SKM-1 treated with dmso at 0.1 percent for 144 hours (cell line): ENCODE data around the gene PARD3.
A peak's percentile ranks its signal among the peaks of the same experiment; 100 is the strongest.

Experiments
- DNase-seq: peaks from one replicate; lab custom pipeline; 2025; ENCODE audit not compliant: unreplicated experiment; lab: John Stamatoyannopoulos, UW

PARD3 gene

GRCh38 chr10:34178756-34179155, 636.3 kb downstream of the PARD3 start:
- no peak for DNase-seq

DNA sequence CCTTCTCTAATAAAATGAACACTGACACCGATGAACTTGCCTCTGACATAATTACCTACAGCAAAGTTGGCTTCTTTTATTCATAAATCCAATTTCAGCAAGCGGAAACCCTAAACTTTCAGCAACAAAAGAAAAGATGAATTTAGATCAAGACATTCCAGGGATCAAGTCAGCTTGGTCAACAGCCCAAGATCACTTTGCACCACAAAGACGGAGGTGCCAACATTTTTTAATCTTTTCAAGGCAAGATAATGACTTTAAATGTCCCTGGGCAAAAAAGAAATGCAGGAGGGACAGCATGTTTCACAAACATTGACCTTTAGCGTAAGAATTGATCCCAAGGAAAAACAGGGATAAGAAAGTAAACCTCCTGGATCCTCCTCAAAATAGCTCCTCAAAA, 636.9 kb downstream of the PARD3 start:
- DNase-seq, result no peak

DNA sequence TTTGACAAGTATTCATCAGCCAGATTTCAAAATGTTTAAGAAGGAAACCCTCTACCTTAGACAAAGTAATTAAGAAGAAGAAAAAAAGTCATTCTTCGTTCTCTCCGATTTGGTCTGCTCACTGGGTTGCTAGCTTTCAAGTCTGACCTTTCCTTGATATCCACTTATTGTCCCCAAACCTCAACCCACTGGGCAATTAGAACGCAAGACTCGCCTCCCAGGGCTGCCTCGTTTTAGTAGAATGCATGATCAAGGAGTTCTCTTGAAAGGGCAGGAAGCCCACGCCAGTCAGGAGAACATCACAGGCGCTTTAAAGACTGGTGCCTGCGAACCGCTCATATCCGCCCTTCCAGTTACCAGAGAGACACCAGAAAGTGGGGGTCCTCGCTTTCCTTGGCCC, 637.7 kb downstream of the PARD3 start:
- no peak for DNase-seq

- DNase-seq, result no peak
Observed at GRCh38 chr10:34176351-34176750, 638.7 kb downstream of the PARD3 start.

- DNase-seq, result no peak
Observed at GRCh38 chr10:34175121-34175520, 640.0 kb downstream of the PARD3 start.

DNA sequence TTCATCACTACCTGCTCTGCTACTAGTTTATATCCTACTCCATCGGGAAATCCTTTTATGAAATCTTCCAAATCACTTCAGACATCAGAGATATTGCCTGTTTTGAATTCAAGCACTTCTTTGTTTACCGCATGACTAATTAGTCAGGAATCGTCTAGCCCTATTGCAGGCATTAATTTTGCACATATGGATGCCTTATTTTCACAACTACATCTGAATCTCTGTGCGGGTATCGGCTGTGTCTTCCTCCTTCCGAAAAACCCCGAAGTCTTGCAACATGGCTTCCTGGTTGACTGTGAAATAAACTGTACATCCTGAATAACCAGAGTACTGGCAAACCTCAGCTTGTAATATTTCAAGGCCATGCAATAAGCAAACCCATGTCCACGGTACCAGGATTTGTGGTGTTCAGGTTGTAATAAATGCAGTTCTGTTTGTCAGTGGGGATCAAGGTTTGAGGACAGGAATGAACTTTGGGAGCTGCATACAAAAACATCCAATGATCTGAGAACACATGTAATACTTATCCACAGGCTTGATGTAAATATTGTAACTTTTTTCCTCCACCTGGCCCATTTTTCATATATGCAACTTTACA, 642.1 kb downstream of the PARD3 start:
- peak; percentile 54 for DNase-seq

DNA sequence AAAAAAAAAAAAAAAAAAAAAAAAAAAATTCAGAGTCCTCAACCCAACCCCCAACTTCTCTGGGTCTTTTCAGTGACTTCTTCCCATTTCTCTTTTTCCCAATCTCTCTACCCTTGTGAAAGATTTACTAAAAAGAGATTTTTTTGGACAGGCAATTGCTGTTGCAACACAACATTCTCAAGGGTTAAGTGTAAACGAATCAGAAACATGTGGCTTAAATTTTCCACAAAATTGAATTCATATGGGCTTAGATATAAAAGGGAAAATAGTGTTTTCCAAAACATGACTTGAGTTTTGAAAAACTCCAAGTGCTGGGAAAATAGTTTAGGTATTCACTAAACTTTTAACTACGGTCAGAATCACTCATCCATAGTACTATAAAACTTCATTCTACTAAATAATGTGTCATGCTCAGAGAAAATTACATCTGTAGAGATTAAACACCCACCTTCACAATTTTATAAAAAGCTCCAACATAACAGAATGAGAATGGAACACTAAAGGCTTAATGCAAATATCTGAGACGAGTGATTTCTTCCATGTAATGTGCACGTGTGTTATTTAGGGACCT, 643.1 kb downstream of the PARD3 start:
- no peak for DNase-seq

DNA sequence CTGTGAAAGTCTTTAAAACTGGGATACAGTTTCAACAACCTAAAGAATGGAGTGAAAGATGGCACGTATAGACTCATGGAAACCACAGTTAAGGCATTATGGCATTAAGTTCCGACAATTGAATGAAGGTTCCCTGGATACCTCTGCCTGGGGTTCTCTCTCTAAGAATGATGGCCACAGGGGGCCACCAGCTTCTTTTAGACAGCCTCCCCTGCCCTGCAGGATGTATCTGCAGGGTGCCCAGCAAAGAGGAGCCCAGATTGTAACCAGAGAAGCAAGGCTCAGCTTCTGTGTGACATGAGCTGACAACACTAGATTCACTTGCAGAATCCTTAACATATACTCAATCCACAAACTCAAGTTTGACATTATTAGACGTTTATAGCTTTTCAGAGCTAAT, 645.4 kb downstream of the PARD3 start:
- no peak for DNase-seq

DNA sequence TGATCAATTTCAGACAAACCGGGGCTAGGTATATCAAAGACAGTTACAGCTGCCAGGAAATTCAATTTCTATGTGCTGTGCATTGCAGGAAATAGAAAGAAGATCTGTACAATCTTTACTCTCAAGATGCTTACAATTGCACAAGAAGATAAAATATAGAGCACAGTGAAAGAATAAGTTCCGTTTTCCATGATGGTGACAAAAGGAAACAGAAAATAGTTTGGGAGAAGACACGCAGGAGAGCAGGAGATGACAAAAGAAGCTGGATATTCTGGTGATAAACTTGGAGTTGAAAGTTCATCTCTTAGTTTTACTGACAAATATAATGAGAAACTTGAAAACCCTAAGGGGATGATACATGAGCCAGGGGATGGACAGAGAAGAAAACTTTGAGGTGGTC, 646.0 kb downstream of the PARD3 start:
- no peak for DNase-seq

- no peak for DNase-seq
Observed at GRCh38 chr10:34168439-34168838, 646.7 kb downstream of the PARD3 start.

DNA sequence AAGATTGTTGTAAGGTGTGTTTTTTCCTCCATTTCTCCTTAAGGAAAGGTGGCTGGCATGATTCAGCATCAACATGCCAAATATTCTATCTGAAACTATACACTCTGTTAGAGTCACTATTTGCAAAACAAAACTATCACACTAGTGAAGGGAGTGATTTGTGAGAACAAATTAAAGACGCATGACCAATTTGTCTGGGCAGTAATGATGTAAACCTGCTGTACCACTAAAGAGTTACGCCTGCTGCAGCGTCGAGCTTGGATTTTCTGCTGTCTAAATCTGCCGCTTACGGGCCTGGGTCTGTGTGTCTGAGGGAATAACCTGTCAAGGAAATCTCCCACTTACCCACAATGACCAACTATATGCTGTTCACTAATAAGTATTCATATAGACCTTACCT, 648.3 kb downstream of the PARD3 start:
- DNase-seq, result no peak

GRCh38 chr10:34166354-34166753, 648.7 kb downstream of the PARD3 start:
- no peak for DNase-seq

- no peak for DNase-seq
Observed at GRCh38 chr10:34164029-34164428, 651.1 kb downstream of the PARD3 start.

GRCh38 chr10:34163075-34163905, 651.8 kb downstream of the PARD3 start:
- DNase-seq, result no peak

GRCh38 chr10:34161777-34162370, 653.2 kb downstream of the PARD3 start:
- no peak for DNase-seq

GRCh38 chr10:34160595-34160994, 654.5 kb downstream of the PARD3 start:
- no peak for DNase-seq

- no peak for DNase-seq
Observed at GRCh38 chr10:34157501-34157900, 657.6 kb downstream of the PARD3 start.

GRCh38 chr10:34156781-34157425, 658.2 kb downstream of the PARD3 start:
- no peak for DNase-seq

DNA sequence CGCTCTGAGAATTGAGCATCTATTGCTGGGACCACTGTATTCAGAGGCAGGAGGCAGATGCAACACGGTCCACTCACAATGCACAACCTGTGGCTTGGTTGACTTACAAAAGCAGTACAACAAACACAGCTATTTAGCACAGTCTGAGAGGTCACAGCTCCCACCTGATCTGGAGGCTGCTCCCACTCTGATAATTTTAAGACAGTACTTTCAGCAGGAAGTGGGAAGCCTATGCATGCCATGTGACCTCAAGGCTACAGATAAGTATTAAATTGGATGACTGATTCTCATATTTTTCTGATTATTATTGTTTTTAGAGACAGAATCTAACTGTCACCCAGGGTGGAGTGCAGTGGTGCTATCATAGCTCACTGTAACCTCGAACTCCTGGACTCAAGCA, 659.3 kb downstream of the PARD3 start:
- no peak for DNase-seq

GRCh38 chr10:34154383-34154900, 660.7 kb downstream of the PARD3 start:
- no peak for DNase-seq

DNA sequence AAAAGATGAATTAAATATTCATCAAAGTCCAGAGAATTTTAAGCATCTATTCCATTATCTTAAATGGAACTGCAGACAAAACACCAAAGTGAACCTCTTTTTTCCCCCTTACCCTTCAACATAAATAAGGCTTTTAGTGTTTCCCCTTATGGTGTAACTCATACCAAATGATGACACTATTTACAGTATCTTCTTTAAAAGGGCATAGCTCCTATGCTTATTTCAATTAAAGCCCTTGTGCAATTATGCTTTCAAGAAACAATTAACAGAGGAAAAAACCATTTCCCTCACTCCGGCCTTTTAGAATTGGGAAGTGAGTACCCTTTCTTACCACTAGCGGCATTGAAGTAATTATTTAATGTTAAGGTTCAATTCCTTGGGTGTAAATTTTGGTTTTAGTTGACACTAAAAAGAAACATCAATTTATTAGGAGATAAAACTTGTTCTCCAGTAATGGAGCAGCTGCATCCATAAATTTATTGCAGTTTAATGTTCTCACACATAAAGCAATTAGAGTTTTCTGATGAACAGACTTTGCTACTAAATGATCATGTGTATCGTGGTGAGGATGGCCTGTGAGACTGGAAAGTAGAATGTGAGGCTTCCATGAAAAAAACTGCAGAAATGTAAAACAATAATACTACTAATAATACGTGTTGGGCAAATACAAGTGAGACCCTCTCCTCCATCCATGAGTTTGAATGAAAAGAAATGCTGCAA, 661.3 kb downstream of the PARD3 start:
- DNase-seq, result no peak
